ENCODE data around the gene VASH2.

GRCh38 chr1:212908971-212909370 is 41.4 kb upstream of the VASH2 start:
- TF ChIP-seq ZNF317 (CRISPR knock-in tag; IDR thresholded peaks at IDR 0.05; ENCODE audit: borderline replicate concordance, low read depth) (no peak), ZNF512 (CRISPR knock-in tag; IDR thresholded peaks at IDR 0.05; ENCODE audit: borderline replicate concordance) (no peak), CTCF (IDR thresholded peaks at IDR 0.05) (no peak), ARID4B (CRISPR knock-in tag; IDR thresholded peaks at IDR 0.05; ENCODE audit: borderline replicate concordance) (no peak), FOXJ3 (CRISPR knock-in tag; IDR thresholded peaks at IDR 0.05; ENCODE audit: borderline replicate concordance) (no peak)

Measured in WTC11 (cell line).